Tongue (tissue), 2 donors: ENCODE results near the gene HAGHL. TPM values are rescaled to one million over a fixed set of nuclear protein-coding genes. Genes with fewer than 3 reads are reported as not detected.
"Not testable (repeated sequence)": the region's sequence is repeated elsewhere in the genome, so short reads cannot be mapped to it uniquely, and the experiment has no call there.

Experiments
- DNase-seq: peaks from one replicate; pipeline ENCODE4 v3.0.0-alpha.2; 2015
- total RNA-seq: library from RNA; depleted of rRNA; stranded (reverse); fragments of >200 nt; gene quantifications from one replicate; pipeline ENCODE4 v1.2.3, GENCODE V29; 2014

The HAGHL gene
- total RNA-seq, 1 donor from 2014 or later = 1.5 TPM

DNA sequence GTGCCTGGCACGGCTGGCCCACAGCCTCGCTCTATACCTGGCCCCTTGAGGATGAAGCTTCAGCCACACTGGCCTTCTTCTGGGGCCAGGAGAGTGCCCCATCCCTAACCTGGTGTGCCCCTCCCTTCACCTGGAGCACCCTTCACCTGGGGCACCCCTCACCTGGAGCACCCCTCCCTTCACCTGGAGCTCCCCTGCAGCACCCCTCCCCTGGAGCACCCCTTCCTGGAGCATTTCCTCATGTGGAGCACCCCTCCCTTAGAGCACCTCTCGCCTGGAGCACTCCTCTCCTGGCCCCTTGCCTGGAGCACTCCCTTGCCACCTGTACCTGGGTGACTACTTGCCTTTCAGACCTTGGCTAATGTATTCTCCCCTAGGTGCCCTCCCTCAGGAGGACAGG, 18.9 kb upstream of the HAGHL start:
- no peak for DNase-seq

DNA sequence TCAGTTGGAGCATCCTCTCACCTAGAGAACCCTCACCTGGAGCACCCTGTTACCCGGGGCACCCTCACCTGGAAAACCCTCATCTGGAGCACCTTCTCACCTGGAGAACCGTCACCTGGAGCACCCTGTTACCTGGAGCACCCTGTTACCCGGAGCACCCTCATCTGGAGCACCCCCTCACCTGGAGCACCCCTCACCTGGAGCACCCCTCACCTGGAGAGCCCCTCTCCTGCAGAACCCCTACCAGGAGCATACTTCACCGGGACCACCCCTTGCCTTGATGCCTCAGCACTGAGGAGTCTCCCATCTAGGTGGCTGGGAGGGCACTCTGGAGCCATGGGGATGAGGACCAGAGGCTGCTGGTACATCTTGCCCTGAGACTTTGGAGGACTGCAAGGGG, 17.9 kb upstream of the HAGHL start:
- no peak for DNase-seq

DNA sequence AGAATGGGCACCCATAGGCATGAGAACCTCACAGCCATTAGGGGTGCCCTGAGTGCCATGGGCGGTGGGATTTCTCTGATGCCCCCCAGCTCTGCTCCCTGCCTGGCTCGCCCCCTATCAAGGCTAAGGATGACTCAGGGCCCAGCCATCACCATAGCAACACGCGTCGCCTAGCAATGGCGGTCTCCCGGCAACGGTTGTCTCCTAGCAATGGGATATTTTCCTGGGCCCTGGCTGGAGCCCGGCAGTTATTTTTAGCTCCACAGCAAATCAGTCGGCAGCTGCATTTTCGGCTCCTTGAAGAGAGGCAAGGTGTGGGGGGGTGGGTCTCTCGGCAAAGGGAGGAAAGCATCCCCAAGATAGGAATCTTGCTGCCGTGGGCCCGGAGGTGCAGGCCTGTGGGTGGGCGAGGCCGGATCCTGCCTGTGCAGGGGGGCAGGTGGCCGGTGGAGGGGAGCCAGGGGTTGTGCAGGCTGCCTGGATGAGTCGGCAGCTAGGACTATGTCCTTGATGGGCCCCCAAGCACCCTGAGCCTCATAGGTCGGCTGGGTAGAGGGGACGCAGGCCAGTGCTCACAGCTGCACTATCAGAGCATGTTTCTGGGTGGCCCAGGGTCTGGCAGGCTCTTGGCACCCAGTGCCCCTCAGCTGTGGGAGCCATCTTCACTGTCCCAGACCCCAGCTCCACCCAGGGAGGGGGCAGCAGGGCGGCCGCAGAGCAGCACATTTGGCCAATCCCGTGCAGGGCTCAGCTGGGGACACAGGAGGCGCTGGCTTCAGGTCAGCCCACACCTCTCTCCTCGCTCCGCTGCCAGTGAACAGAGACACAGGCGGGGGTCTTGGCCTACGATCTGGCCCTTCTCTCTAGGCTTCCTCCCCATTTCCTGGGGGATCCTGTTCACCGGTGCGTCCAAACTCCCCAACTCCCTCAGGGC, 17.1 kb upstream of the HAGHL start:
- peak; percentile 86 for DNase-seq

DNA sequence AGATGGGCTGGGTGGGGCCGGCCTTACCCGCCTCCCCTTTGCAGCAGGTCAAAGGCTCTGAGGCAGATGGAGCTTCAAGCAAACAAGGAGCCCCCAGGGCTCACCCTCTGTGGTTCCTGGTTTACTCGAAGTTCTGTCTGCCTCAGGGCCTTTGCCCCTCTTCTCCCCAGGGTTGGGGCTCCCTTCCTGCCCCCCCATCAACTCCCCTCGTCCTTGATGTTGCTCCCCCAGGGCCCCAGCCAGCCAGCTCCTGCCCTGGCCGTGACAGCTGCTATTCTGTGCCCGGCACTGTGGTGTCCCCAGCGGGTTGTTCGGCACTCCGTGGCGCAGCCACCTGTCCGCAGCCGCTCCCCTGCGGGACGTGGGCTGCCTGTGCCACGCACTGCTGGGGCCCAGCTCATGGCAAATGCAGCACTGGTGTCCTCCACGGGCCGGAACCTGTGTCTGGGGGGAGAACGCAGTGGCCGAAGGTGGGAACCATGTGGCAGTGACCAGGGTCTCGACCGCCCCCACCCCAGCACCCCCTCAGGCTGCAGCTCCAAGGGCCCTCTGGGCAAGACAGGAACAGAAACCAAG, 16.3 kb upstream of the HAGHL start:
- DNase-seq = no peak

DNA sequence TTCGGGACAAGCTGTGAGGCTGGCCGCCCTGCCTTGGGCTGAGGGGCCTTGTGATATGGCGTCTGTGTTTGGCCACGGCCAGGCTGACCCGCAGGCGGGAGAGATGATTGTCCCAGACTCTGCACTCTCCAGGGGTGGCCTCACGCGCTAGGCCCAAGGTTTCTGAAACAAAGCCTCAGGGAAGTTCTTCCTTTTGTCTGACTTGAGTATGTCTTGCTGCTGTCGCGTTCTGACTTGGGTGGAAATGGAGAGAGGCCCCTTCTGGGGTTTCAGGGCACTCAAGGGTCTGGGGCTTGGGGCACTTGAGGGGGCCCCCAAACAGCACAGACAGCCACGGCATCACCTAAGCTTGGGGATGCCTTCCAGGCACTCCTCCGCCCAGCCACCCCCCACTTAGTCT, 15.8 kb upstream of the HAGHL start:
- DNase-seq = no peak

- peak; percentile 81 for DNase-seq
Observed at GRCh38 chr16:711548-712320, 15.2 kb upstream of the HAGHL start.

DNA sequence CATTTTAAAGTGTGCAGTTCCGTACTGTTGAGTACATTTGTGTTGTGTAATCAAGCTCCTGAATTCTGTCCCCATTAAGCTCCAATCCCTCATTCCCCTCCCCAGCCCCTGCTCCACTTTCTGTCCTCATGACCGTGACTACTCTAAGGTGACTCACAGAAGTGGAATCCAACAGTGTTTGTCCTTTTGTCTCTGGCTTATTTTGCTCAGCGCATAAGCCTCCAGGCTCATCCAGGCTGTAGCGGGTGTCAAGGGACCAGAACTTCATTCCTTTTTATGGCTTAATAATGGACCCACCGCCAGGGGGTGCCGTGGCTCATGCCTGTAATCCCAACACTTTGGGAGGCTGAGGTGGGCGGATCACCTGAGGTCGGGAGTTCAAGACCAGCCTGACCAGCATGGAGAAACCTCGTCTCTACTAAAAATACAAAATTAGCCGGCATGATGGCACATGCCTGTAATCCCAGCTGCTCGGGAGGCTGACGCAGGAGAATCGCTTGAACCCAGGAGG, 14.1 kb upstream of the HAGHL start:
- not testable (repeated sequence) for DNase-seq

DNA sequence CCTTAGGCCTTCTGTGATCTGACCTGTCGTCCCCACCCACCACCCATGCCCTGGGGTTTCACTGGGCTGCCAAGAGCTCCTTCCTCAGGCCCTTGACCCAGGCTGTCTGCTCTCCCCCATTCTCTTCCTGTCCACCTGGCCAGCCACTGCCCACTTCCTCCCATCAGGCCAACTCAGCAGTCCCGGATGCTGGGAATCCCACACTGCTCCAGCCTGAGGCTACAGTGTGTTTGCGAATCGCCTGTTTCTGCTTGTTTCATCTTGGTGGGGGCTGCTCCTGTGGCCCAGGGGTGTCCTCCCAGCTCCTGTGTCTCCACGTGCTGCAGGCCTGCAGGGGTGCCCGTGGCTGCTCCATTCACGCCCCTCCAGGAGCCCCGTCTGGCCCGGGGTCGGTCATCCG, 12.8 kb upstream of the HAGHL start:
- no peak for DNase-seq

DNA sequence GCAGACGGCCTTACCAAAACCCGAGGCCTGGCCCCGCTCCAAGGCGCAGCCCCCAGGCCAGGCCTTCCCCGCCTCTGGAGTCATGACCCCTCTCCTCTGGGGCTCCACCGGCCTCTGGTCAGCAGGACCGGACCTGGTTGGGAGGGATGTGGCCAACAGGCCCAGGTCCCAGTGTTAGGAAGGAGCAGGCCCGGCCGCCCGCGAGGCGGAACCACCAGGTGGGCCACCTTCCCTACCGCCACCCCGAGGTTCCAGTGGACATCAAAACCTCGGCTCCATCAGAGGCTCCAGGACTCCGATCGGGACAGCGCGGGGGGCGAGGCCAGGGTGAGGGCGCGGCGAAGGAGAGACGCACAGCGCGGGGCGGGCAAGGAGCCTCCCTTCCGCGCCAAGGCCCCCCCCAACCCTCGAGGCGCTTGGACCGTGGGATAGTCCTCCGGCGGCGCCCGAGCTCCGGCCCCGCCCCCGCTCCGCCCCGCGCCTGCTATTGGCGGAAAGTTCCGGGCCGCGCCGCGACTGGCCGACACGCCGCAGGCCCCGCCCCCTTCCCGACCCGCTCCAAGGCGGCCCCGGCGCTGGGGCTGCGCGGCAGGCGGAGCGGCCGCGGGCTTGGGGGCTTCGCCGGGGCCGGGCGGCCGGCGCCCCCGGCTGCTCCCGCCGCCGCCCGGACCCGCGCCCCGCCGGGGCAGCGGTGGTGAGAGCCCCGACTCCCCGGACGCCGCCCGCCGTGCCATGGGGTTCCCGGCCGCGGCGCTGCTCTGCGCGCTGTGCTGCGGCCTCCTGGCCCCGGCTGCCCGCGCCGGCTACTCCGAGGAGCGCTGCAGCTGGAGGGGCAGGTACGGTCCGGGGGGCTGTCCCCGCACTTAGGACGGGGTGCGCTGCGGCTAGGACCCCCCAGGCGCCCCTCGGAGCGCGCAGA, 12.1 kb upstream of the HAGHL start, which contains the start of gene METRN:
METRN (plus strand) TSS at position 561 of the 919 bp plus-strand sequence; CDS start at position 733, 172 bp downstream.
- DNase-seq = peak; percentile 94

DNA sequence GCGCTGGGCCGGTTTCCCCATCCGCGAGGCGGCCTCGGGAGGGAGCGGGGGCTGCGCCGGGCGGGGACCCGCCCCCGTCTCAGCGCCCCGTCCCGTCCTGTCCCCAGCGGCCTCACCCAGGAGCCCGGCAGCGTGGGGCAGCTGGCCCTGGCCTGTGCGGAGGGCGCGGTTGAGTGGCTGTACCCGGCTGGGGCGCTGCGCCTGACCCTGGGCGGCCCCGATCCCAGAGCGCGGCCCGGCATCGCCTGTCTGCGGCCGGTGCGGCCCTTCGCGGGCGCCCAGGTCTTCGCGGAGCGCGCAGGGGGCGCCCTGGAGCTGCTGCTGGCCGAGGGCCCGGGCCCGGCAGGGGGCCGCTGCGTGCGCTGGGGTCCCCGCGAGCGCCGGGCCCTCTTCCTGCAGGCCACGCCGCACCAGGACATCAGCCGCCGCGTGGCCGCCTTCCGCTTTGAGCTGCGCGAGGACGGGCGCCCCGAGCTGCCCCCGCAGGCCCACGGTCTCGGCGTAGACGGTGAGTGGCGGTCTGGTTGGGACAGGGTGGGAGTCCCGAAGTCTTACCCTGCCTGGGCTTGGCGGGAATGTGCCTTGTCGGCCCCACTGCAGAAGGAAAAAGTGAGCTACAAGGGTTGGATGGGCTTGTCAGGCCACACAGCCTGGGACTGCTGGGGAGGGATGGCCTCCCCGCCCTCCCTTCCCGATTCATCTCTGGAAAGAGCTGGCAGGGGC, 11.3 kb upstream of the HAGHL start:
- DNase-seq = no peak

GRCh38 chr16:716200-716568, 10.7 kb upstream of the HAGHL start:
- peak; percentile 48 for DNase-seq

DNA sequence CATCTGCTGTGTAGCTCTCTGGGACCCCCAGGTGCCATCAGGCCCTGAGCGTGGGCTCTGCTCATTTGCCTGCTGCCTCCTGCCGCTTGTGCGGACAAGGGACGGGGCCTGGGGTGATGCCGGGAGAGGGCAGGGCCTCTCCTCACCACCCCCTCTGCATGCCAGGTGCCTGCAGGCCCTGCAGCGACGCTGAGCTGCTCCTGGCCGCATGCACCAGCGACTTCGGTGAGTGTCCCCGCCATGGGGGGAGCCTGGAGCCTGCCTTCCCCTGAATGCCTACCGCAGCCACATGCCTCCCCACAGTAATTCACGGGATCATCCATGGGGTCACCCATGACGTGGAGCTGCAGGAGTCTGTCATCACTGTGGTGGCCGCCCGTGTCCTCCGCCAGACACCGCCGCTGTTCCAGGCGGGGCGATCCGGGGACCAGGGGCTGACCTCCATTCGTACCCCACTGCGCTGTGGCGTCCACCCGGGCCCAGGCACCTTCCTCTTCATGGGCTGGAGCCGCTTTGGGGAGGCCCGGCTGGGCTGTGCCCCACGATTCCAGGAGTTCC, 10.1 kb upstream of the HAGHL start:
- DNase-seq = no peak

DNA sequence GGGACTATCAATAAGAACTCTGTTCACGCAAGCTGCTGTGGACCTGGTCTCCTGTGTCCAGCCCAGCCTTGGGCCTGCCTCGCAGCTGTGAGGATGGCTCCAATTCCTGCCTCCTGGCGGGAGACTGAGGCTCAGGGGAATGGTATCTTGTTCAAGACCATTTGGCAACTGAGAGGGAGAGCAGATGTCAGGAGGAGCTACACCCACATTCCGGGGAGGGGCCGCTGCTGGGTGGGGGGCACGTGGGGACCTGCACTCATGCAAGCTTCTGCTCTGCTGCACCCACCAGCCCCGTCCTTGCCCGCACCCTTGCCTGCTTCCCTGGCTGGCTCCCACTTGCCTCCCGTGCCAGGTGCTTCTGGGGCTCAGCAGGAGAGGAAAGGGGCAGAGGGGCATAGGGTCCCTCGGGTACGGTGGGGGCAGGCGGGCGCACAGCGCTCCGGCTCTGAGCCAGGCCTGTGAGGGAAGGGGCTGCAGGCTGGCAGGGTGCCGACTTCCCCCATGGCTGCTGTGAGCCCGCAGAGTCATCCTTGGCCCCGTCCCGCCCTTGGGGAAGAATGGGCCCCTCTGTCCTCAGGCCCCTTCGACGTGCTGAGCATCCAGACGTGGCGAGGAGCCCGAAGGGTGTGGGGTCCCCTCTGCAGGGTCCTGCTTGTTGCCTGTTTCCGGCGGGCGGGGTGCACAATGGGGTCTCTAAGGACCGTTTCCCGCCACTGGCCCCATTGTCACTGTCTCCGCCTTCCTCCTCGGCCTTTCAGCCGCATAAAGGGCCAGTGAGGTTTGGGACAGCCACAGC, 9.3 kb upstream of the HAGHL start:
- DNase-seq = no peak

DNA sequence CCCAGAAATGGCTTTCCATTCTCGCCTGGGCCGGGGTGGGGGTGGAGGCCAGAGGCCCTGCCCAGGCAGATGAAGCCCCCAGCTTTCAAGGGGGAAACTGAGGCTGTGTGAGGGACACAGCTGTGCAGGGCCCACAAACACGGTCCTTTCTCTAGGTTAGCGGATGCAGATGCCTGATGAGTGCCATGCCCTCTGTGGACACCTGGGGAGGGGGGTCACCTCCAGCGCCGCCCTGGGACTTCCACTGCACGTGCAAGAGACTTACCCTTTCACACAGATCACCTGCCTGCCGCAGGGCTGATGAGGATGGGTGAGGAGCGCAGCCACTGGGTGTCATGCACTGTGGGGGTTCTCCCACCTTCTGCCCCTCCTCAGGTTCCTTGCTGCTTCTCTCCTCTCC, 8.5 kb upstream of the HAGHL start:
- DNase-seq = no peak

- DNase-seq = no peak
Observed at GRCh38 chr16:718922-719321, 8.0 kb upstream of the HAGHL start.

GRCh38 chr16:719815-720446, 7.0 kb upstream of the HAGHL start:
- no peak for DNase-seq

DNA sequence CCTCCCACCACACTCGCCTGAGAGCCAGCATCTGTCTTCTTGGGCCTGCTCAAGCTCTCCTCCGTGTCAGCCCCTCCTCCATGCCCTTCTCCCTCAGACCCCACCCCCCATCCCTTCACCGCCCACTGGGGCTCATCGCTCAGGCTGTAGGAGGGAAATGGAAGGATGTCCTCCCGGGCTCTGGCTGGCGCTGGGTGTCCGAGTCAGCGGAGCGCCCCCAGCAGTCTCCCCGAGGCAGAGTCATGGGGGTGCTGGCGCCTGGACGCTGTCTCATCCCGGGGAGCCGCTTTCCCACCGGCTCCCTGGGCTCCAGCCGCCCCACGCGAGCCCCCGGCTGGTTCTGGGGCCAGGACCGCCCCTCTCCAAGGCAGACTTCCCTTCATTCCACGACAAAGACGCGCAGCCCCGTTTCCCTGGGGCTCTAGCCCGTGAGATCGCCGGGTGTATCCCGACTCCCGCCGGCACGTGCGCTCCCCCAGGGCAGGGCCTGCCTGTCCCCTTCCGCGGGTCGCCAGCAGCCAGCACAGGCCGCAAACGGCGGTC, 6.4 kb upstream of the HAGHL start:
- DNase-seq = peak; percentile 89

- peak; percentile 84 for DNase-seq
Observed at GRCh38 chr16:720990-721764, 5.7 kb upstream of the HAGHL start, which contains the start of gene ANTKMT. TSS of gene ANTKMT (plus strand) at chr16:721146. CDS start at chr16:721275, 129 bp downstream.
